ENCODE measurements around the gene CCNJL. TPM values are rescaled to one million over a fixed set of nuclear protein-coding genes. Genes with fewer than 3 reads are reported as not detected.
A peak's percentile ranks its signal among the peaks of the same experiment; 100 is the strongest.

The CCNJL gene
- total and polyA plus RNA-seq, 12 donors, result 2.9 to 20.8 (median 6.4) TPM

DNA sequence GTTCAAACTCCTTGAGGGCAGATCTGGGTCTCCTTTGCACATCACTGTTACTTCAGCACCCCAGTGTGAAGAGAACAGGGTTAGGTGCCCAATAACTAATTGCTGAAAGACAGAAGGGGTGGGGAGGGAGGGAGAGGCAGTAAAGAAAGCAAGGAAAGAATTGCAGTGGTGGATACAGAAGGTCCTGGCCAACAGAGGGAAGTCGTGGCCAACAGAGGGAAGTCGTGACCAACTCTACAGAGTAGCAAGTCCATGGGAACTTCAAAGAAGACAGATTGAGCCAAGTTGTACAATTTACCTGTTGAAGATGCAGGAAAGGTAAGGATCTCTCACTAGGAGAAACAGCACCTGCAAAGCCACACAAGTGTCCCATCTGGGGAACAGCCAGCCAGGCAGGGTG is 27.0 kb downstream of the CCNJL start:
- H3K27ac ChIP-seq, result peak overlapping the region in 2 of 10 donors; percentile 86 to 88
- intact Hi-C loops (cut with DNase I), result no loop called here
- TF ChIP-seq, protein P1, sequence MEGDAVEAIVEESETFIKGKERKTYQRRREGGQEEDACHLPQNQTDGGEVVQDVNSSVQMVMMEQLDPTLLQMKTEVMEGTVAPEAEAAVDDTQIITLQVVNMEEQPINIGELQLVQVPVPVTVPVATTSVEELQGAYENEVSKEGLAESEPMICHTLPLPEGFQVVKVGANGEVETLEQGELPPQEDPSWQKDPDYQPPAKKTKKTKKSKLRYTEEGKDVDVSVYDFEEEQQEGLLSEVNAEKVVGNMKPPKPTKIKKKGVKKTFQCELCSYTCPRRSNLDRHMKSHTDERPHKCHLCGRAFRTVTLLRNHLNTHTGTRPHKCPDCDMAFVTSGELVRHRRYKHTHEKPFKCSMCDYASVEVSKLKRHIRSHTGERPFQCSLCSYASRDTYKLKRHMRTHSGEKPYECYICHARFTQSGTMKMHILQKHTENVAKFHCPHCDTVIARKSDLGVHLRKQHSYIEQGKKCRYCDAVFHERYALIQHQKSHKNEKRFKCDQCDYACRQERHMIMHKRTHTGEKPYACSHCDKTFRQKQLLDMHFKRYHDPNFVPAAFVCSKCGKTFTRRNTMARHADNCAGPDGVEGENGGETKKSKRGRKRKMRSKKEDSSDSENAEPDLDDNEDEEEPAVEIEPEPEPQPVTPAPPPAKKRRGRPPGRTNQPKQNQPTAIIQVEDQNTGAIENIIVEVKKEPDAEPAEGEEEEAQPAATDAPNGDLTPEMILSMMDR (IDR thresholded peaks at IDR 0.05), result no peak

DNA sequence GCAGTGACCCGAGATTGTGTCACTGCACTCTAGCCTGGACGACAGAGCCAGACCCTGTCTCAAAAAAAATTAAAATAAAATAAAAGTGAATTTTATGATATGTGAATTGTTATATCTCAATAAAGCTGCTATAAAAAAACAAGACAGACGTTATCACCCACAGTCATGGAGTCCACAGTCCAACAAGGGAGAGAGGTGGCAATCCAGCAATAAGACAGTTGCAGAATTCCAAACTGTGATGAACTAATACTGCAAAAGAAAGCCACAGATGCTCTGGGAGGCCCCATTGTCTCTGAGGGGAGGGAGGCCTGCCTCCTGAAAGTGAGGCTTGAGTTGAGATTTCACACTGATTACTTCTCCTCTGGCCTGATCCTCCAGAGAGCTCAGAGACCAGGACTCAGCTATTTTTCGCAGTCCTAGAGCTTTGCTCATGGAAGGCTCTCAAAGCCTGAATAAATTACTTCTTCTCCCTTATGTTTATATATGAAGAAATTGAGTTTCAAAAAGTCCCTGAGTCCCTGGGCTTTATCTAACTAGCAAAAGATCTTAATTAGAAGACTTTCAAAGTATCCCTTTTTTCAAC is 28.0 kb downstream of the CCNJL start:
- Histone ChIP-seq H3K4me3 (no peak overlapping the region), H3K27me3 (no peaks in the 10 kb centered on the region), H3K36me3 (peaks cover 0 to 13% (median 0%) of the 10 kb centered on the region in 9 donors), H3K27ac (no peak overlapping the region), H3K4me1 (peaks cover 5 to 40% (median 28%) of the 10 kb centered on the region in 9 donors), H3K9me3 (no peaks in the 10 kb centered on the region)
- TF ChIP-seq, protein P1 (IDR thresholded peaks at IDR 0.05), result no peak
- intact Hi-C loops (cut with DNase I), result no loop called here
- DNase-seq (no peak), ATAC-seq (no peak)
- WGBS, 2 donors, result 95 to 97% methylated on average over 4 of the region's 4 CpGs

More for the DNA sequence above, 27.0 kb downstream of the CCNJL start:
- H3K36me3 ChIP-seq, result peaks cover 0 to 4% (median 0%) of the 10 kb centered on the region in 9 donors
- H3K27me3 ChIP-seq, result no peaks in the 10 kb centered on the region
- 71 to 76% methylated on average over 2 of the region's 2 CpGs for WGBS, 2 donors
- DNase-seq (no peak), ATAC-seq (no peak)
- H3K4me3 ChIP-seq, result no peak overlapping the region
- no peaks in the 10 kb centered on the region for H3K9me3 ChIP-seq
- H3K4me1 ChIP-seq, result peaks cover 5 to 45% (median 31%) of the 10 kb centered on the region in 9 donors

DNA sequence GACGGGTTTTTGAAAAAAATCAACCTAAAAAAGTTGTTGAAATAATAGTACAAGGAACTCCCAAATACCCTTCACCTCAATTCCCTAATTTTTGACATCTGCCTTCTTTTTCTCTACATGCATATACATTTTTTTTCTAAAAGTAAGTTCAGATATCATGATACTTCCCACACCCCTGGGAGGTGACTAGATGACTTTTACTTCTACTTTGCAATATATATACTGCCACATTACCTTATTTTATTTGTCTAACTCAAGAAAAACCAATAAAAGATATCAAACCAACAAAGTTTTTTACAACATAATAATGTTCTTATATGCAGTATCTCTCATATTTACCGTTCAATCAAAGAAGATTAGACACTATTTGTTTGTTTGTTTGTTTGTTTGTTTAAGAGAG is 31.1 kb downstream of the CCNJL start:
- intact Hi-C loops (cut with DNase I), result no loop called here
- no peaks in the 10 kb centered on the region for H3K27me3 ChIP-seq
- ATAC-seq (no peak), DNase-seq (no peak)
- no peak overlapping the region for H3K4me3 ChIP-seq
- WGBS, 2 donors, result 93 to 94% methylated on average over 2 of the region's 2 CpGs
- no peaks in the 10 kb centered on the region for H3K9me3 ChIP-seq
- H3K36me3 ChIP-seq, result peaks cover 0 to 42% (median 0%) of the 10 kb centered on the region in 9 donors
- no peak overlapping the region for H3K27ac ChIP-seq
- H3K4me1 ChIP-seq, result peaks cover 0 to 10% (median 1%) of the 10 kb centered on the region in 9 donors
- TF ChIP-seq, protein P1 (IDR thresholded peaks at IDR 0.05), result no peak

DNA sequence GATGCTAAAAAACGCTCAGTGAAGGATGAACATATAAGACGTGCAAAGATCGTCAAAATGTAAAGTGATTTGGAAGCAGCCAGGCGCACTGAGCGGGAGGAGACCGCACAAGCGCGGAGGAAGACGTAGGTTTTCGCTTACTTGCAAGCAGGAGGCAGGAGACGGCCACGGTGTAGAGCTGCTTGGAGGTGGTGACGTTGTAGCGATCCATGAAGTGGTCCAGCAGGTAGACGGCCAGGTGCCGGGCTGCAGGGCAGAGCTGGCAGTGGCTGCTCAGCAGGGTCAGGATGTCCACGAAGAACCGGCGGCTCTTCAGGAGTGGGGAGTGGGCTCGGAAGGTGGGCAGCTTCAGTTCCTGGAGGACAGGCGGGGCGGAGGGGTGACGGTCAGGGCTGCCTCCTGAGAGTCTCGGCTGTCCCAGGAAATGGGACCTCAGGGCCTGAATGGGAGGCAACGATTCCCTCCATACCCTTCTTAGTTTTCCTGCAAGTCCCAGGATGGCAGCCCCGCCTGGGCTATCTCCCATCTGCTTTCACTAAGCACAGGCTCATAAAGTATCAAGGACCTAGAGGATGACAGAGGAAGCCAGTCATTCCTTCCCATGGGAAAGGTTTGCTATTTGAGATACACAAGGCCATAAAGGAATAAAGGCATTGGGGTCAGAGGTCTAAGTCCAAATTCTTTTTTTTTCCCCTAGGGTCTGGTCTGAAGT is 31.8 kb downstream of the CCNJL start:
- WGBS, 2 donors, result 94 to 95% methylated on average over 24 to 26 of the region's 26 CpGs
- Histone ChIP-seq H3K4me1 (peaks cover 0 to 4% (median 0%) of the 10 kb centered on the region in 9 donors), H3K27me3 (no peaks in the 10 kb centered on the region), H3K9me3 (no peaks in the 10 kb centered on the region), H3K27ac (no peak overlapping the region), H3K36me3 (peaks cover 0 to 49% (median 0%) of the 10 kb centered on the region in 9 donors), H3K4me3 (no peak overlapping the region)
- intact Hi-C loops (cut with DNase I), result no loop called here
- DNase-seq (no peak), ATAC-seq (no peak)
- TF ChIP-seq, protein P1 (IDR thresholded peaks at IDR 0.05), result no peak

All from heart right ventricle (tissue), 16 donors.